IMR-90 (cell line): Measurements from ENCODE around the gene ADAM12. TPM values are rescaled to one million over a fixed set of nuclear protein-coding genes. Genes with fewer than 3 reads are reported as not detected.

Source experiments
- ATAC-seq: fragments of 200-7000 bp; cut with Tn5 transposase; 2 replicates; pipeline ENCODE4 v1.9.1; 2020; ENCODE audit warnings: low read depth, mild to moderate bottlenecking, moderate library complexity
- BruUV-seq: library from RNA; stranded (reverse); fragments of 400-500 nt; replicated peaks from 2 replicates; lab custom pipeline; 2021; lab: Mats Ljungman, UMichigan
- CTCF ChIA-PET: fragments of 300-600 bp; formaldehyde crosslinking; extraction: SDS; loops from one replicate; lab custom pipeline; 2021; ENCODE audit warnings: antibody characterized with exemption; lab: Yijun Ruan, JAX
- POLR2A ChIA-PET: fragments of 300-600 bp; sonication (Branson Sonifier 250); formaldehyde crosslinking; loops from one replicate; lab custom pipeline; 2022; ENCODE audit warnings: antibody characterized with exemption; ENCODE audit not compliant: unreplicated experiment; lab: Charles Lee
- DNase-seq: peaks from one replicate; pipeline ENCODE4 v3.0.0; 2013
- H2AFZ ChIP-seq: replicated peaks from 2 replicates; pipeline ENCODE3; 2013; ENCODE audit warnings: low read length, mild to moderate bottlenecking; ENCODE audit not compliant: poor library complexity
- H2AK5ac ChIP-seq: 2 replicates; pipeline ENCODE4 v1.6.1; 2013; ENCODE audit warnings: low read depth, low read length, inconsistent platforms
- H2AK9ac ChIP-seq: replicated peaks from 2 replicates; pipeline ENCODE3; 2013; ENCODE audit warnings: mild to moderate bottlenecking, low read depth, low read length, moderate library complexity; ENCODE audit not compliant: poor library complexity
- H2BK120ac ChIP-seq: 2 replicates; pipeline ENCODE4 v1.6.1; 2013; ENCODE audit warnings: low read depth, low read length, inconsistent platforms
- H2BK15ac ChIP-seq: 3 replicates; pipeline ENCODE4 v1.6.1; 2013; ENCODE audit warnings: low read depth, low read length, inconsistent platforms
- H2BK20ac ChIP-seq: 2 replicates; pipeline ENCODE4 v1.6.1; 2013; ENCODE audit warnings: low read depth, mild to moderate bottlenecking, inconsistent platforms, low read length, moderate library complexity
- H2BK5ac ChIP-seq: 2 replicates; pipeline ENCODE4 v1.6.1; 2013; ENCODE audit warnings: mild to moderate bottlenecking, low read depth, low read length, inconsistent platforms; ENCODE audit not compliant: poor library complexity, severe bottlenecking
- H3K14ac ChIP-seq: replicated peaks from 2 replicates; pipeline ENCODE4 v1.6.1; 2013; ENCODE audit warnings: low read depth, low read length, inconsistent platforms
- H3K18ac ChIP-seq: 2 replicates; pipeline ENCODE4 v1.6.1; 2013; ENCODE audit warnings: low read depth, low read length, control low read depth
- H3K23ac ChIP-seq: 2 replicates; pipeline ENCODE4 v1.6.1; 2013; ENCODE audit warnings: low read depth, low read length, inconsistent platforms
- H3K27ac ChIP-seq: 2 replicates; pipeline ENCODE4 v1.5.1; 2013; ENCODE audit warnings: mild to moderate bottlenecking, control low read depth, low read length; ENCODE audit not compliant: insufficient read depth
- H3K27me3 ChIP-seq: 2 replicates; pipeline ENCODE4 v1.6.1; 2013; ENCODE audit warnings: low read length; ENCODE audit not compliant: control insufficient read depth, insufficient read depth
- H3K36me3 ChIP-seq: 2 replicates; pipeline ENCODE4 v1.6.1; 2013; ENCODE audit warnings: low read length, mixed read lengths; ENCODE audit not compliant: control insufficient read depth, insufficient read depth
- H3K4ac ChIP-seq: 2 replicates; pipeline ENCODE4 v1.6.1; 2013; ENCODE audit warnings: low read depth, low read length, inconsistent platforms
- H3K4me1 ChIP-seq: 2 replicates; pipeline ENCODE4 v1.6.1; 2013; ENCODE audit warnings: low read length, mixed read lengths; ENCODE audit not compliant: control insufficient read depth, insufficient read depth
- H3K4me2 ChIP-seq: 2 replicates; pipeline ENCODE4 v1.6.1; 2013; ENCODE audit warnings: low read depth, mild to moderate bottlenecking, control low read depth, low read length, moderate library complexity
- H3K4me3 ChIP-seq: 2 replicates; pipeline ENCODE4 v1.5.1; 2013; ENCODE audit warnings: low read depth, mild to moderate bottlenecking, control low read depth, low read length, moderate library complexity; ENCODE audit not compliant: insufficient read depth
- H3K56ac ChIP-seq: 2 replicates; pipeline ENCODE4 v1.6.1; 2013; ENCODE audit warnings: low read length, inconsistent platforms; ENCODE audit not compliant: insufficient read depth; ENCODE audit errors: extremely low read depth
- H3K79me1 ChIP-seq, 2 experiments: 2 replicates each; pipeline ENCODE4 v1.6.1; 2013; ENCODE audit warnings: low read length in 2 of 2, inconsistent platforms in 1 of 2, low read depth in 1 of 2
- H3K9ac ChIP-seq: 2 replicates; pipeline ENCODE4 v1.6.1; 2013; ENCODE audit warnings: low read depth, low read length, control low read depth
- H3K9me1 ChIP-seq: 2 replicates; pipeline ENCODE4 v1.6.1; 2013; ENCODE audit warnings: low read length, inconsistent platforms; ENCODE audit not compliant: insufficient read depth
- H3K9me3 ChIP-seq: 2 replicates; pipeline ENCODE4 v1.6.1; 2013; ENCODE audit warnings: low read length; ENCODE audit not compliant: control insufficient read depth, insufficient read depth
- H4K20me1 ChIP-seq: 2 replicates; pipeline ENCODE4 v1.6.1; 2013; ENCODE audit warnings: low read length, inconsistent platforms; ENCODE audit not compliant: insufficient read depth
- H4K5ac ChIP-seq: 2 replicates; pipeline ENCODE4 v1.6.1; 2013; ENCODE audit warnings: mild to moderate bottlenecking, low read depth, low read length, control low read depth
- H4K8ac ChIP-seq, 2 experiments: 2 replicates each; pipeline ENCODE4 v1.6.1; 2013; ENCODE audit warnings: low read depth in 2 of 2, low read length in 2 of 2, control low read depth in 1 of 2, inconsistent platforms in 1 of 2
- H4K91ac ChIP-seq: 2 replicates; pipeline ENCODE4 v1.6.1; 2013; ENCODE audit warnings: low read depth, low read length, inconsistent platforms; ENCODE audit not compliant: insufficient read depth
- CEBPB ChIP-seq: IDR thresholded peaks from 2 replicates; pipeline ENCODE4 v1.6.1; 2012; ENCODE audit warnings: low read depth, low read length, improper control_type of control experiment
- CHD1 ChIP-seq: IDR thresholded peaks from 2 replicates; pipeline ENCODE4 v1.6.1; 2012; ENCODE audit warnings: low read depth, low read length, improper control_type of control experiment
- FOS ChIP-seq: fragments of 150-350 bp; IDR thresholded peaks from 2 replicates; pipeline ENCODE4 v1.6.1; 2016; ENCODE audit warnings: low read depth, low read length
- MAFK ChIP-seq: IDR thresholded peaks from 2 replicates; pipeline ENCODE4 v1.6.1; 2012; ENCODE audit warnings: low read depth, low read length, improper control_type of control experiment
- MAZ ChIP-seq: IDR thresholded peaks from 2 replicates; pipeline ENCODE4 v1.6.1; 2012; ENCODE audit warnings: low read depth, mild to moderate bottlenecking, low read length, improper control_type of control experiment, moderate library complexity, borderline replicate concordance
- MXI1 ChIP-seq: IDR thresholded peaks from 2 replicates; pipeline ENCODE4 v1.6.1; 2012; ENCODE audit warnings: low read depth, mild to moderate bottlenecking, low read length, moderate library complexity, borderline replicate concordance
- NFE2L2 ChIP-seq: fragments of 150-350 bp; IDR thresholded peaks from 2 replicates; pipeline ENCODE4 v1.6.1; 2016; ENCODE audit warnings: low read depth, mild to moderate bottlenecking, low read length
- POLR2A ChIP-seq: IDR thresholded peaks from 2 replicates; pipeline ENCODE4 v1.6.1; 2012; ENCODE audit warnings: mild to moderate bottlenecking, low read depth, low read length
- RAD21 ChIP-seq: IDR thresholded peaks from 2 replicates; pipeline ENCODE4 v1.6.1; 2012; ENCODE audit warnings: low read length, improper control_type of control experiment
- RCOR1 ChIP-seq: IDR thresholded peaks from 2 replicates; pipeline ENCODE4 v1.6.1; 2012; ENCODE audit warnings: mild to moderate bottlenecking, low read length, improper control_type of control experiment; ENCODE audit not compliant: insufficient replicate concordance
- RFX5 ChIP-seq: IDR thresholded peaks from 2 replicates; pipeline ENCODE4 v1.8.0; 2012; ENCODE audit warnings: low read depth, mild to moderate bottlenecking, low read length, moderate library complexity
- SMC3 ChIP-seq: fragments of 150-350 bp; IDR thresholded peaks from 2 replicates; pipeline ENCODE4 v1.6.1; 2016; ENCODE audit warnings: low read depth, mild to moderate bottlenecking, antibody characterized with exemption, low read length, moderate library complexity
- WGBS, 2 experiments: methylation state at CpG; one replicate each; pipeline versions ENCODE4 v1.1.5 to v1.1.7; 2013; ENCODE audit warnings: missing lambda C conversion rate in 2 of 2; ENCODE audit not compliant: insufficient read length in 1 of 2; ENCODE audit errors: extremely low coverage in 2 of 2; 5-methylcytosine and 5-hydroxymethylcytosine counted together
- dilution Hi-C: fragments of 300-500 bp; cut with HindIII; formaldehyde crosslinking; loops from one replicate; pipeline ENCODE4 v1.14.3; 2018; ENCODE audit warnings: low sequenced_read_pairs; ENCODE audit not compliant: unreplicated experiment
- in situ Hi-C: fragments of 300-500 bp; cut with MboI; formaldehyde crosslinking; loops from 3 replicates; pipeline ENCODE4 v1.14.3; 2019; ENCODE audit warnings: low sequenced_read_pairs, inconsistent platforms, mixed read lengths
- intact Hi-C: fragments of 100-400 bp; cut with micrococcal nuclease; formaldehyde crosslinking; loops from 2 replicates; pipeline ENCODE4 v1.10.0; 2022
- polyA plus RNA-seq, 3 experiments: library from polyadenylated mRNA; depleted of rRNA; stranded (reverse); fragments of >200 nt; gene quantifications; 2 replicates each; pipeline ENCODE4 v1.2.3, GENCODE V29; 2012; ENCODE audit warnings: low replicate concordance in 1 of 3
- total RNA-seq: library from RNA; depleted of rRNA; stranded (reverse); fragments of >200 nt; gene quantifications from 2 replicates; pipeline ENCODE4 v1.2.3, GENCODE V29; 2012
- TF ChIP-seq, protein P1 (sequence below): conservative IDR thresholded peaks from 2 replicates; pipeline ENCODE4 v1.5.1; 2012; ENCODE audit warnings: mild to moderate bottlenecking, low read depth, low read length, improper control_type of control experiment
- TF ChIP-seq, protein P2 (sequence below): fragments of 150-350 bp; IDR thresholded peaks from 2 replicates; pipeline ENCODE4 v1.6.1; 2016; ENCODE audit warnings: low read depth, mild to moderate bottlenecking, low read length, moderate library complexity, borderline replicate concordance
- TF ChIP-seq, protein P3 (sequence below): fragments of 150-350 bp; IDR thresholded peaks from 2 replicates; pipeline ENCODE4 v1.6.1; 2017; ENCODE audit warnings: mild to moderate bottlenecking, antibody characterized with exemption, low read length, low read depth

The ADAM12 gene
- total and polyA plus RNA-seq, 2 of the 4 experiments (the other 2 are of a cell fraction) = 9.6 to 10.2 TPM

DNA sequence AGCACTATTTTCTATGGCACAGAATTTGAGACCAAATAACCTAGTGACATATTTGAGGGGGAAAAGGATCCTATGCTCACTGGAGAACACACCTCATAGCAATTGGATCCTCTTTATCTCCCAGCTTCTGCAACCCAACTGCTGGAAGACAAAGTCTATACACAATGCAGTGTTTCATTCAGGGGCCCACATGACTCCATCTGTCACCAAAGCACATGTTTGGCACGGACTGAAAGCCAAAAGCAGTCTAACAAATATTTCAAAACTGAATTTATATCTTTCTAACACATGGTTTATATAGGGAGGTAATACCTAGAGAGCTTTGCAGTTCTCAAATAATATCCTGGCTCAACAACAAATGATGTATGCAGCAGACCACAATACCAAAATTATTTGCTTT is 39.2 kb downstream of the ADAM12 start:
- no peak overlapping the region for H3K4me2 ChIP-seq
- ChIA-PET CTCF (no interaction called here), POLR2A (no interaction called here)
- H3K27ac ChIP-seq = no peak overlapping the region
- DNase-seq = no peak
- TF ChIP-seq NFE2L2 (no peak), CEBPB (no peak), MAZ (no peak), RCOR1 (no peak), MAFK (no peak), RFX5 (no peak), FOS (no peak), POLR2A (no peak), CHD1 (no peak), RAD21 (no peak), SMC3 (no peak), MXI1 (no peak)
- TF ChIP-seq, protein P1, sequence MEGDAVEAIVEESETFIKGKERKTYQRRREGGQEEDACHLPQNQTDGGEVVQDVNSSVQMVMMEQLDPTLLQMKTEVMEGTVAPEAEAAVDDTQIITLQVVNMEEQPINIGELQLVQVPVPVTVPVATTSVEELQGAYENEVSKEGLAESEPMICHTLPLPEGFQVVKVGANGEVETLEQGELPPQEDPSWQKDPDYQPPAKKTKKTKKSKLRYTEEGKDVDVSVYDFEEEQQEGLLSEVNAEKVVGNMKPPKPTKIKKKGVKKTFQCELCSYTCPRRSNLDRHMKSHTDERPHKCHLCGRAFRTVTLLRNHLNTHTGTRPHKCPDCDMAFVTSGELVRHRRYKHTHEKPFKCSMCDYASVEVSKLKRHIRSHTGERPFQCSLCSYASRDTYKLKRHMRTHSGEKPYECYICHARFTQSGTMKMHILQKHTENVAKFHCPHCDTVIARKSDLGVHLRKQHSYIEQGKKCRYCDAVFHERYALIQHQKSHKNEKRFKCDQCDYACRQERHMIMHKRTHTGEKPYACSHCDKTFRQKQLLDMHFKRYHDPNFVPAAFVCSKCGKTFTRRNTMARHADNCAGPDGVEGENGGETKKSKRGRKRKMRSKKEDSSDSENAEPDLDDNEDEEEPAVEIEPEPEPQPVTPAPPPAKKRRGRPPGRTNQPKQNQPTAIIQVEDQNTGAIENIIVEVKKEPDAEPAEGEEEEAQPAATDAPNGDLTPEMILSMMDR = no peak
- TF ChIP-seq, protein P2, sequence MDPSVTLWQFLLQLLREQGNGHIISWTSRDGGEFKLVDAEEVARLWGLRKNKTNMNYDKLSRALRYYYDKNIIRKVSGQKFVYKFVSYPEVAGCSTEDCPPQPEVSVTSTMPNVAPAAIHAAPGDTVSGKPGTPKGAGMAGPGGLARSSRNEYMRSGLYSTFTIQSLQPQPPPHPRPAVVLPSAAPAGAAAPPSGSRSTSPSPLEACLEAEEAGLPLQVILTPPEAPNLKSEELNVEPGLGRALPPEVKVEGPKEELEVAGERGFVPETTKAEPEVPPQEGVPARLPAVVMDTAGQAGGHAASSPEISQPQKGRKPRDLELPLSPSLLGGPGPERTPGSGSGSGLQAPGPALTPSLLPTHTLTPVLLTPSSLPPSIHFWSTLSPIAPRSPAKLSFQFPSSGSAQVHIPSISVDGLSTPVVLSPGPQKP = no peak
- TF ChIP-seq, protein P3, sequence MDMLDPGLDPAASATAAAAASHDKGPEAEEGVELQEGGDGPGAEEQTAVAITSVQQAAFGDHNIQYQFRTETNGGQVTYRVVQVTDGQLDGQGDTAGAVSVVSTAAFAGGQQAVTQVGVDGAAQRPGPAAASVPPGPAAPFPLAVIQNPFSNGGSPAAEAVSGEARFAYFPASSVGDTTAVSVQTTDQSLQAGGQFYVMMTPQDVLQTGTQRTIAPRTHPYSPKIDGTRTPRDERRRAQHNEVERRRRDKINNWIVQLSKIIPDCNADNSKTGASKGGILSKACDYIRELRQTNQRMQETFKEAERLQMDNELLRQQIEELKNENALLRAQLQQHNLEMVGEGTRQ = no peak
- intact Hi-C loops = no loop called here
- H2BK15ac ChIP-seq = no peak overlapping the region; the same call in 2 of the 3 replicates
- in situ Hi-C loops = no loop called here
- no peak overlapping the region for H3K9ac ChIP-seq
- H3K4me3 ChIP-seq = no peak overlapping the region
- H3K4ac ChIP-seq = no peak overlapping the region
- H3K27me3 ChIP-seq = no peaks in the 10 kb centered on the region
- no peak for ATAC-seq
- H4K20me1 ChIP-seq = no peaks in the 10 kb centered on the region
- H3K14ac ChIP-seq = no peak overlapping the region
- 0 out of 2 replicates have a peak, but pooled peaks cover 10% of the 10 kb centered on the region for H3K9me1 ChIP-seq
- no peak overlapping the region for H2BK120ac ChIP-seq
- no peak overlapping the region for H2BK20ac ChIP-seq
- H3K9me3 ChIP-seq = no peaks in the 10 kb centered on the region
- H3K18ac ChIP-seq = no peak overlapping the region
- H2BK5ac ChIP-seq = no peak overlapping the region
- dilution Hi-C loops = no loop called here
- peaks cover 9% of the 10 kb centered on the region for H3K4me1 ChIP-seq
- no peak overlapping the region for H3K56ac ChIP-seq
- H4K8ac ChIP-seq = no peak overlapping the region
- BruUV-seq = no TSS peak
- H3K23ac ChIP-seq = no peak overlapping the region
- no peak overlapping the region for H2AK9ac ChIP-seq
- H2AFZ ChIP-seq = no peak overlapping the region
- no peak overlapping the region for H2AK5ac ChIP-seq
- no peak overlapping the region for H4K5ac ChIP-seq
- no peaks in the 10 kb centered on the region for H3K36me3 ChIP-seq
- no peaks in the 10 kb centered on the region for H3K79me1 ChIP-seq
- no peak overlapping the region for H4K91ac ChIP-seq
- WGBS, 2 experiments = no CpG with 5 or more reads among the region's 1 CpG
